HepG2 (cell line): ENCODE data around the gene UGCG.

Experiments
- ELF4 ChIP-seq: sonication (generic); formaldehyde crosslinking; IDR thresholded peaks from 2 replicates; pipeline ENCODE4 v1.5.0; 2020; ENCODE audit warnings: missing genetic modification reagents, mild to moderate bottlenecking, moderate library complexity, borderline replicate concordance
- FOXA1 ChIP-seq, 2 experiments: fragments of 450-650 bp in 1 of 2; sonication (generic) in 1 of 2; formaldehyde crosslinking in 1 of 2; IDR thresholded peaks; 2 replicates each; pipeline versions ENCODE4 v1.4.0 to v1.6.1; 2016 to 2020; ENCODE audit warnings: missing genetic modification reagents in 1 of 2
- KDM1A ChIP-seq: IDR thresholded peaks from 2 replicates; pipeline ENCODE4 v1.6.1; 2016; ENCODE audit warnings: missing compliant biosample characterization
- STAT5B ChIP-seq: sonication (generic); formaldehyde crosslinking; IDR thresholded peaks from 2 replicates; pipeline ENCODE4 v1.4.0; 2020; ENCODE audit warnings: missing genetic modification reagents
- SYNCRIP ChIP-seq: fragments of 200-400 bp; formaldehyde crosslinking; IDR thresholded peaks from 2 replicates; pipeline ENCODE4 v1.6.1; 2018; ENCODE audit warnings: mild to moderate bottlenecking, low read depth, low read length; ENCODE audit not compliant: insufficient read depth
- TBL1XR1 ChIP-seq: fragments of 150-350 bp; IDR thresholded peaks from 2 replicates; pipeline ENCODE4 v1.6.1; 2014; ENCODE audit warnings: borderline replicate concordance, low read length; ENCODE audit not compliant: partially characterized antibody
- ZFP36 ChIP-seq: fragments of 150-350 bp; IDR thresholded peaks from 2 replicates; pipeline ENCODE4 v1.6.1; 2018; ENCODE audit warnings: borderline replicate concordance, low read length, low read depth; ENCODE audit not compliant: partially characterized antibody
- ZFYVE20 ChIP-seq: sonication (generic); formaldehyde crosslinking; IDR thresholded peaks from 2 replicates; pipeline ENCODE4 v1.8.0; 2023; ENCODE audit warnings: low read depth, mild to moderate bottlenecking, moderate library complexity, missing genetic modification reagents, borderline replicate concordance
- ZNF326 ChIP-seq: sonication (generic); formaldehyde crosslinking; IDR thresholded peaks from 2 replicates; pipeline ENCODE4 v1.4.0; 2020; ENCODE audit warnings: missing genetic modification reagents, borderline replicate concordance
- ZNF792 ChIP-seq: IDR thresholded peaks from 2 replicates; pipeline ENCODE4 v1.6.1; 2016
- TF ChIP-seq, protein P1 (sequence below): sonication (generic); formaldehyde crosslinking; IDR thresholded peaks from 2 replicates; pipeline ENCODE4 v1.5.0; 2020; ENCODE audit warnings: mild to moderate bottlenecking, missing genetic modification reagents, moderate library complexity

DNA sequence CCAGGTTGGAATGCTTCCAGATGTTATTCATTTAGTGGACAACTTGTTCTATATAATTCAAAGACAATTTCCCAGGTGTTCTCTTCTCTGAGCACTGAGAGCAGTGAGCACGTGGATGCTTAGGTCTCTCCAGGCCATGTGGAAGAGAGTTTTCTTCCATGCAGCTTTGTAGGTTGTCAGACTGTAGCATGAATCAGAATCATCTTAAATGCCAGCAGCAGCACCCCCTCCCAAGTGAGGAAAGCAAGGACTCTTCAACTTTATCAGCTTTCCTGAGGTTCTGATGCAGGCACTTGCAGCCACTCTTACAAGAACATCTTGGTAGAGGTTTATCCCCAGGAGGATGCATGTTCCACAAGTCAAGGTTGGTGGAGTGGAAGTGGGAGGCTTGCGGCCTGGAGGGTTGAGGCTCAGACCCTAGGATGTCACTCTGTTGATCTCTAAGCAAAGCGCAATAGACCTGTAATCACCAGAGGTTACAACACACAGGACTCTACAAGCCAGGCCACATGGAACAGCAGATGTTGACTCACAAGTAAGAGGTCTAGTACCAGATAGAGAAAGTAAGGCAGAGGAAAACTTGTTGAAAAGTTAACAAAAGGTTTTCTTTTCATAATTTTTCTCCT is 47.7 kb downstream of the UGCG start:
- TF ChIP-seq TBL1XR1 (no peak), ZNF792 (CRISPR knock-in tag) (no peak), ELF4 (CRISPR knock-in tag) (no peak), ZNF326 (no peak), STAT5B (no peak), KDM1A (no peak), FOXA1 (IDR thresholded peaks at IDR 0.05) (no peak), FOXA1 (CRISPR knock-in tag; IDR thresholded peaks at IDR 0.05) (no peak), SYNCRIP (no peak), ZFYVE20 (no peak), ZFP36 (no peak)
- TF ChIP-seq, protein P1, sequence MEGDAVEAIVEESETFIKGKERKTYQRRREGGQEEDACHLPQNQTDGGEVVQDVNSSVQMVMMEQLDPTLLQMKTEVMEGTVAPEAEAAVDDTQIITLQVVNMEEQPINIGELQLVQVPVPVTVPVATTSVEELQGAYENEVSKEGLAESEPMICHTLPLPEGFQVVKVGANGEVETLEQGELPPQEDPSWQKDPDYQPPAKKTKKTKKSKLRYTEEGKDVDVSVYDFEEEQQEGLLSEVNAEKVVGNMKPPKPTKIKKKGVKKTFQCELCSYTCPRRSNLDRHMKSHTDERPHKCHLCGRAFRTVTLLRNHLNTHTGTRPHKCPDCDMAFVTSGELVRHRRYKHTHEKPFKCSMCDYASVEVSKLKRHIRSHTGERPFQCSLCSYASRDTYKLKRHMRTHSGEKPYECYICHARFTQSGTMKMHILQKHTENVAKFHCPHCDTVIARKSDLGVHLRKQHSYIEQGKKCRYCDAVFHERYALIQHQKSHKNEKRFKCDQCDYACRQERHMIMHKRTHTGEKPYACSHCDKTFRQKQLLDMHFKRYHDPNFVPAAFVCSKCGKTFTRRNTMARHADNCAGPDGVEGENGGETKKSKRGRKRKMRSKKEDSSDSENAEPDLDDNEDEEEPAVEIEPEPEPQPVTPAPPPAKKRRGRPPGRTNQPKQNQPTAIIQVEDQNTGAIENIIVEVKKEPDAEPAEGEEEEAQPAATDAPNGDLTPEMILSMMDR (CRISPR knock-in tag), result no peak
